NCI-H345 treated with DMSO at 0.1 percent for 48 hours (cell line): ENCODE measurements around the gene IDH2.

ENCODE experiments used
- DNase-seq: peaks from one replicate; lab custom pipeline; 2025; ENCODE audit not compliant: unreplicated experiment; lab: John Stamatoyannopoulos, UW

The IDH2 gene

GRCh38 chr15:90044916-90045371 is 57.3 kb downstream of the IDH2 start:
- DNase-seq: no peak

DNA sequence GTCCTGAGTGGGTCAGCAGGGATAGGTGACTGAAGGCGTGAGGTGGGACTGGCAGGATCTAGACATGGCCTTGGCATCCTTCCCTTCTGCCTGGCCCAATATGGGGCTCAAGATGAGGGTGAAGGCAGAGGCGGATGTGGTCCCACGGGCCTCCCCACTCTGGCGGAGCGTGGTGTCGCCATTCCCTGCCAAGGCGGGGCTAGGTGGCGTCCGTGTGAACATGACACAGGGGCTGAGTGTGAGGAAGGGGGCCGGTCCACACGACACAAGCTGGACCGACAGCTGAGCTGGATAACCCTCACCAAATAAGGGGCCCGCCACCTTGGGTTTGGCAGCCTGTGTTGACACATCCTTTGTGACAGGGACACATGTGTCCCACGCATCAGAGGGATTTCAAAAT is 58.1 kb downstream of the IDH2 start:
- no peak for DNase-seq

DNA sequence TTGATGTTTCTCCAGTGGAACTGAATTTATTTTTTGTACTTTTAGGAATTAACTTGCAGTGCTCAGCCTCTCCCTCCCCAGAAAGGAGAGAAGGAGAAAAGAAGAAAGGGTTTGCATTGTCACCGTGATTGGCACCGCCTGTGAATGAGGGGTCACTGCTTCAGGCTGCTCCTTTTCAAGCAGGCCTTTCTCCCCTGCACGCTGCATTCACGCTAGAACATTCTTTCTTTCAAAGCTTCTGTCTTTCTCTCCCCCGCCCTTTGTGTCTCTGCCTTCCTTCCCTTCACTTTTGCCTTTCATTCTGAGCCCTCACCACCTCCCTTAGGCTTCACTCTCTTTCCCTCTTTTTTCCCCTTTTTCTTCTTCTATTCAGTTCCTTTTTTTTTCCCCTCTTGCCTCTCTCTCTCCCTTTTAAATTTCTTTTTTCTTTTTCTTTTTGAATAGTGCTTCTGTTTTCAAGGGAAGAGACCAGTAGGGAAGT is 58.7 kb downstream of the IDH2 start:
- no peak for DNase-seq

GRCh38 chr15:90042766-90043529 is 59.3 kb downstream of the IDH2 start:
- no peak for DNase-seq

DNA sequence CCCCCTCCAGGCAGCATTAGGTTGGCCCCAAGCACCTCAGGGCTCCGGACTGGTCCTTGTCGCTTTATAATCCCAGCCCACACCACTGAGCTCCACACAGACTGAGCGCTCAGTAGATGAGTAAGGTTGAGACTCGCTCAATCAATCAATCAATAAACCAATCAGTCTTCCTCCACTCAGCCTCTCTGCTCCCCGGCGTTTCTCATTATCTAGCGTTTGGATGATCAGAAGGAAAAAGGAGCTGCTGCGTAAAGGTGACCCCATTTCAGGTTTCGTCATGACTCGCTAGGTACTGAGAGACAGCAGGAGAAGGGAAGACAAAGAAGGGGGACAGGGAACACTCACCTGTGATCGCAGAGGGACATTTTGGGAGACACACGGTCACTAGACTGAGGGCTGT is 59.9 kb downstream of the IDH2 start:
- no peak for DNase-seq

DNA sequence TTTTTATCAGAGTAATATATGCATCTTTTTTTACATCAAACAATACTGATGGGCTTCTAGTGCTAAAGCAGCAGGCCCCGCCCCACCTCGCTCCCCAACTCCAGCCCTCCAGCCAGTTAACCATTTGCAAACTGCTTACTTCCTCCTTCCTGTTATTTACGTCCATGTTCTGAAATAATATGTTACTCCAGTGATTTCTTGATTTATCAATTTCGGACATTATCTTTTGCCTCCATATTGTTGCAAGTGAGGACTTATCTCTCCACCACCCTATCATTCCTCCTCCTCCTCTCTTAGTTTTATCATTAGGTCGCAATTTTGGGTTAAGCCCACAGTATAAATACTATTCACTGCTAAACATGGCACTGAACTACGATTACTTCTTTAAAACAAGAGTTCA is 61.6 kb downstream of the IDH2 start:
- no peak for DNase-seq

- no peak for DNase-seq
Measured at GRCh38 chr15:90039996-90040395, 62.3 kb downstream of the IDH2 start.

- DNase-seq: no peak
Measured at GRCh38 chr15:90038632-90039095, 63.6 kb downstream of the IDH2 start.

GRCh38 chr15:90037961-90038631 is 64.2 kb downstream of the IDH2 start:
- DNase-seq: no peak

- no peak for DNase-seq
Measured at GRCh38 chr15:90037511-90037860, 64.8 kb downstream of the IDH2 start.

DNA sequence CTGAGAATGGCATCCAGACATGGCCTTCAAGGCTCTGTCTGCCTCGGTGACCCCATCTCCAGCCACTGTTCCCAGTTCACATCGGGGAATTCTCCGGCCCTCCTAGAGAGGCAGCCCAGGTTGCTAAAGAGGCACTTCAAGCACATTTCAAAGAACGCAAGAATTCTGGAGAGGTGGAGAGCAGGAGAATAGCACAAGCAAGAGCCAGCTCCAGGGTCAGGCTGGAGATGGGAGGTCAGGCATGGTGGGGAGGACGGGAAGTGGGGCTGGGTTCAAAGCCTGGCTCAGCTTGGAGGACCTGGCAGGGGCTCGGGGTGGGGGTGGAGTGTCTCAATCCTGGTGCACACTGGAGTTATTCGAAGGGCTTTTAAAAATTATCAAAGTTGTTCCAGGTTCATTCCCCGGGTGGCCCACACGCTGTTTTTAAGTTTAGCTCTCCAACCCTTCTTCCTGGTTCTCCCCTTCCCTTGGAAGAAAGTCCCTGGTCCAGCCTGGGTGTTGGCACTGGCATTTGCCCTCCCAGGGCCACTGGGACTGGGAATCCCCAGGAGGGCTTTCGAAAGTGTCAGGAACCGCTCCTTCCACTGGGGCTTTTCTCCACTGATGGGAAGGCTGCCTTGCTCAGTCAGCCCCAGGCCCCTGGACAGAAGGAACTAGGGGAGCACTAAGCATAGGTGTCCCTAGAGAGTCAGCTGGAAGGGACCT is 65.3 kb downstream of the IDH2 start:
- DNase-seq: no peak

DNA sequence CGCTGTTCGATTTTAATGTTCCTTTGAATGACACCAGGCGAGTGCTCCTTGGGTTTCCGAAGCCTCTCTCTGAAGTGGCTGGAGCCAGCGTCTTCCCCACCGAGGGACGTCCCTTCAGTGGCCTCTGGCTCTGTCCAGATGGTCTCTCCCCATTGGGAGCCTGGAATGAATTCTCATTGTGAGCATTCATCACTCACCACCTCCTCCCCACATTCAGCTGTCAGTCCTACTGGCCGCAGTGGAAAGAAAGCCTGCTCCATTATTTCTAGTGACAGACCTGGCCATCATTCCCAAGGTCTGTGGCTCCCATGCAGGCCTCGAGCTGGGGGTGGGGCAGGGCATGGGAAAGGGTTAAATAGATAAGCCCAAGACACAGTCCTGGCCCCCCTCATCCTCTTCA is 65.9 kb downstream of the IDH2 start:
- no peak for DNase-seq

DNA sequence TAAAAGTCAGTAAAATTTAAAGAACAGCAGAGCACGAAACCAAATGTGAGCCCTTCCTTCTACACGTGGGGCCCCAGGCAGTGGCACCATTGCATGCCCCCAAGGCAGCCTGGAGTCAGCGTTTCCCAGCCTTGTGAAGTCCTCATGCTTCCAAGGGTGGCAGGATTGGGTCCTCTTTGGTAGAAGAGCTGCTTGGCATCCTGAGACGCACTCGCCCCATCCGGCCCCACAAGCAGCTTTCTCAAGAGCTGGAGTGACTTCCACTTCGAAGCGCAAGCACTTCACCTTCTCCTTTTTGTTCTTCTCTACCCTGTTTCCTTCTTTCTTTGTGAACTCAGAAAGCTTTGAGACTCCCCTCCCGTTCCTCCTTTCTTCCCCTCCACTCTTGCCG is 66.4 kb downstream of the IDH2 start:
- no peak for DNase-seq

DNA sequence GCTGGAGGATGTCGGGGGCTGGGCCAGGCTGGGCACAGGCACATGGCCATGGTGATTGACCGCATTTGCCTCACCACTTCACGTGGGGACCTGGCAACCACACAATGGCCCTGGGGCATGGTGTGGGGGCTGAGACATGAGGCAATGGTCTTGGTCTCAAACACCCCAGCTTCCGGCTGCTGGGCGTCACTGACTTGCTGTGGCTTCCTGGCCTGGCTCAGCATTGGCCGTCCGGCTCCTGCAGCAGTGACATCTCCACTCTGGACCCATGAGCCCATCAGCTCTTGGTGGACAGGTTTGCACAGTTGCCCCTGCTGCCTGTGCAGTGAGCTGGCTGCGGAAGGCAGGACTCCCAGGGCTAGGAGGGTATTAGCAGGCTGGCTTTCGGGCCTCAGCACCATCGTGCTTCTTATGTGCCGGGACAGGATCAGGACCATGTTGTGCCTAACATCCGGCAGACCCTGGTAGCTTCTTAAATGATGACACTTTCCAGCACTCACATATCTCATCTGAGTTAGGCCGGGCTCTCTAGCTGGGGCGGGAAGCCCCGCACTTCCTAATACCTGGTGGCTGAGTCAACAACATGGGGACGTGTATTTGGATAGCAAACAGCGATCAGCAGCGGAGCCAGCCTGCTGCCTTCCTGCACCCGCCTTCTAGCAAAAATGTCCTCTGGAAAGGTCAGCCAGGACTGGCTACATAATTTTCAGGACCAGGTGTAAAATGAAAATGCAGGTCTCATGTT is 67.0 kb downstream of the IDH2 start:
- DNase-seq: no peak

- DNase-seq: no peak
Measured at GRCh38 chr15:90033448-90033847, 68.8 kb downstream of the IDH2 start.
